HepG2 (cell line): ENCODE data around the gene ARHGEF37.

Source experiments
- MYPOP ChIP-seq: sonication (generic); formaldehyde crosslinking; IDR thresholded peaks from 2 replicates; pipeline ENCODE4 v1.8.1; 2023; ENCODE audit warnings: mild to moderate bottlenecking, moderate library complexity, missing genetic modification reagents
- NPAS2 ChIP-seq: sonication (generic); formaldehyde crosslinking; IDR thresholded peaks from 2 replicates; pipeline ENCODE4 v1.8.0; 2022; ENCODE audit warnings: mild to moderate bottlenecking, missing genetic modification reagents, borderline replicate concordance
- ZNF274 ChIP-seq: sonication (generic); formaldehyde crosslinking; IDR thresholded peaks from 2 replicates; pipeline ENCODE4 v1.5.1; 2020; ENCODE audit warnings: mild to moderate bottlenecking, missing genetic modification reagents

- TF ChIP-seq ZNF274 (CRISPR knock-in tag), result no peak
- no peak for TF ChIP-seq NPAS2 (CRISPR knock-in tag)
- TF ChIP-seq MYPOP (CRISPR knock-in tag), result no peak
Measured at GRCh38 chr5:149614034-149614907, 33.0 kb downstream of the ARHGEF37 start.
